ENCODE data around the gene PHLPP1.
A peak's percentile ranks its signal among the peaks of the same experiment; 100 is the strongest.

PHLPP1 gene

DNA sequence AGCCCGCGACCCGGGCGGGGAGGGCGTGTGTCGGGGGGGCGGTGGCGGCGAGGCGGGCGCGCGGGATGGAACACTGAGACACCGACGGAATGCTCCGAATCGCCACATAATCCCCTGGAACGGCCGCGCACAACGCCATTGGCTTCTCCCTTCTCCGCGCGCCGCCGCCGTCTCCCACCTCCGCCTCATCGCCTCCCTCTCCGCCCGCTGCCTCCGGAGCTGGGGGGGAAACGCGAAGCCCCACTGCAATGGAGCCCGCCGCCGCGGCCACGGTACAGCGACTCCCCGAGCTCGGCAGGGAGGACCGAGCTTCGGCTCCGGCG, at the start of gene PHLPP1:
TSS of gene PHLPP1 (plus strand) at position 106 of the 323 bp plus-strand sequence. CDS start at position 249, 143 bp downstream.
- TF ChIP-seq, protein P1, sequence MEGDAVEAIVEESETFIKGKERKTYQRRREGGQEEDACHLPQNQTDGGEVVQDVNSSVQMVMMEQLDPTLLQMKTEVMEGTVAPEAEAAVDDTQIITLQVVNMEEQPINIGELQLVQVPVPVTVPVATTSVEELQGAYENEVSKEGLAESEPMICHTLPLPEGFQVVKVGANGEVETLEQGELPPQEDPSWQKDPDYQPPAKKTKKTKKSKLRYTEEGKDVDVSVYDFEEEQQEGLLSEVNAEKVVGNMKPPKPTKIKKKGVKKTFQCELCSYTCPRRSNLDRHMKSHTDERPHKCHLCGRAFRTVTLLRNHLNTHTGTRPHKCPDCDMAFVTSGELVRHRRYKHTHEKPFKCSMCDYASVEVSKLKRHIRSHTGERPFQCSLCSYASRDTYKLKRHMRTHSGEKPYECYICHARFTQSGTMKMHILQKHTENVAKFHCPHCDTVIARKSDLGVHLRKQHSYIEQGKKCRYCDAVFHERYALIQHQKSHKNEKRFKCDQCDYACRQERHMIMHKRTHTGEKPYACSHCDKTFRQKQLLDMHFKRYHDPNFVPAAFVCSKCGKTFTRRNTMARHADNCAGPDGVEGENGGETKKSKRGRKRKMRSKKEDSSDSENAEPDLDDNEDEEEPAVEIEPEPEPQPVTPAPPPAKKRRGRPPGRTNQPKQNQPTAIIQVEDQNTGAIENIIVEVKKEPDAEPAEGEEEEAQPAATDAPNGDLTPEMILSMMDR (IDR thresholded peaks at IDR 0.05; ENCODE audit: low read depth, low read length) = no peak
- peak within 1 kb of the TSS; percentile 70 to 80 for H3K4me3 ChIP-seq (replicated peaks in 1 of 2; ENCODE audit: low read depth in 2 of 2, low read length in 2 of 2)
- no peak for DNase-seq (ENCODE audit: low read depth in 2 of 2)

DNA sequence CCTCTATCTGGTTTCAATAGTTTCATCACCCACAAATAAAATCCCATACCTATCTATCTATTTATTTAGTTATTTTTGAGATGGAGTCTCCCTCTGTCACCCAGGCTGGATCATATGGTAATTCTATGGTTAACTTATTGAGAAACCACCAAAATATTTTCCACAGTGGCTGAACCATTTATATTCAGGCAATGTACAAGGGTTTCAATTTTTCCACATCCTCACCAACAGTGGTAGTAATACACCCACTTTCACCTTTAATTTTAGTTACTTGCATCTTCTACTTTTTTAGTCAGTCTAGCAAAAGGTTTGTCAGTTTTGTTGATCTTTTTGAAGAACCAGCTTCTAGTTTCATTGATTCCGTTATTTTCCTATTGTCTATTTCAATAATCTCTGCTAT, 46.1 kb upstream of the PHLPP1 start:
- no peak for DNase-seq (ENCODE audit: low read depth in 2 of 2)
- TF ChIP-seq, protein P1 (IDR thresholded peaks at IDR 0.05; ENCODE audit: low read depth, low read length) = no peak
- H3K4me3 ChIP-seq (replicated peaks in 1 of 2; ENCODE audit: low read depth in 2 of 2, low read length in 2 of 2) = no peak overlapping the region

DNA sequence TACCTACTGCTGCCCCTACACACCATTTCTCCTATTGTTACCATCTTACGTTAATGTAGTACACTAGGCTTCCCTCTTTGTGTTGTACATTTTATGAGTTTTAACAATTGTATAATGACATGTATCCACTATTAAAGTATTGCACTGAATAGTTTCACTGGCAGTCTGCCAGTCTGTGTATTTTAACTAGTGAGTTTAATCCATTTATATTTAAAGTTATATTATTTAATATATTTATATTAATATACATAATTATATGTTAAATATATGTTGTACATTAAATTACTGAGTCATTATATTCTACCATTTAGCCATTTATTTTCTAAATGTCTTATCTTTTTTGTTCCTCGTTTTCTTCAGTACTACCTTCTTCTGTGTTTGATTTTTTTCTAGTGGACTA, 44.8 kb upstream of the PHLPP1 start:
- DNase-seq (ENCODE audit: low read depth in 2 of 2) = no peak
- H3K4me3 ChIP-seq (replicated peaks in 1 of 2; ENCODE audit: low read depth in 2 of 2, low read length in 2 of 2) = no peak overlapping the region
- TF ChIP-seq, protein P1 (IDR thresholded peaks at IDR 0.05; ENCODE audit: low read depth, low read length) = no peak

DNA sequence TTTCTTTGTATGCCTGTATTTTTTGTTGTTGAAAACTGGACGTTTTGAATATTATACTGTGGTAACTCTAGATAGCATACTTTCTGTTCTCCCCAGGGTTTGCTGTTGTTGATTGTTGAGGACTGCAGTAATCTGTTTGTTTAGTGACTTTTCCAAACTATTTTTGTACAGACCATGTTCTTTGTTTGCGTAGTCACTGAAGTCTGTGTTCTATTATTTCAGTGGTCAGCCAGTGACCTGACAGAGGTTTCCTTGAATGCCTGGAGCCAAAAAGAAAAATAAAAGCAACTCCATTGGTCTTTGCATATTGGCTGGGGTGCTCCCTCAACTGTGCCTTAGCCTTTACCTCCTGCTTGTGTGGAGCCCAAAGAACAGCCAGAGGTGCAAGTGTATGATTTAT, 42.7 kb upstream of the PHLPP1 start:
- H3K4me3 ChIP-seq (replicated peaks in 1 of 2; ENCODE audit: low read depth in 2 of 2, low read length in 2 of 2) = no peak overlapping the region
- DNase-seq (ENCODE audit: low read depth in 2 of 2) = peak in 1 of 2 donors; percentile 59
- TF ChIP-seq, protein P1 (IDR thresholded peaks at IDR 0.05; ENCODE audit: low read depth, low read length) = no peak

DNA sequence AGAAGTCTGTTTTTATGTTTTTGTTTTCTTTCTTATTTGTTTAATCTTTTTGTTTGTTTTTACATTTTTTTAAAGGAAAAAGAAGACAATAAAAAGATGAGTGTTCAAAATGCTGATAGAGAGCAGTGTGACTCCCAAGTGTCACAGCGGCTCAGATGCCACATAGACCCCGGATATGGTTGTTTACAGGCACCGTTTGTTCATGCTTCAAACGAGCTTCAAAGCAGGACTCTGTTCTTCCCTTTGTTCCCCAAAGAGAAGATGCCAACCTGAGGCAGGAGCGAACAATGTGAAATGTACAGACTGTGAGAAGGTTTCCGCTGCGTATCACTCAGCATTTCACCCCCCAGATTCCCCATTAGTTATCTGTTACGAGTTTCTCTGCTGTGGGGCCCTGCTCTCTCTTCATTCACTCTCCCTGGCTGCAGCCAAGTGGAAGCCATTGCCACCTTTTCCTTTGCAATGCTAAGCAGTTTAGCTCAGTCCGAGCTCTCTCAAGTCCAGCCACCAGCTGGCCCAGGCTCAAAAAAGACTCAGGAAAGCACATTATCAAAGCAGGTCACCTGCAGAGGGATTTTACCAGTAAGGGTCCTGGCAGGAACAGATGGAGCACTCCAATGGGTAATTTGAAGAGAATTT, 36.4 kb upstream of the PHLPP1 start:
- TF ChIP-seq, protein P1 (IDR thresholded peaks at IDR 0.05; ENCODE audit: low read depth, low read length) = no peak
- DNase-seq (ENCODE audit: low read depth in 2 of 2) = no peak
- no peak overlapping the region for H3K4me3 ChIP-seq (replicated peaks in 1 of 2; ENCODE audit: low read depth in 2 of 2, low read length in 2 of 2)

DNA sequence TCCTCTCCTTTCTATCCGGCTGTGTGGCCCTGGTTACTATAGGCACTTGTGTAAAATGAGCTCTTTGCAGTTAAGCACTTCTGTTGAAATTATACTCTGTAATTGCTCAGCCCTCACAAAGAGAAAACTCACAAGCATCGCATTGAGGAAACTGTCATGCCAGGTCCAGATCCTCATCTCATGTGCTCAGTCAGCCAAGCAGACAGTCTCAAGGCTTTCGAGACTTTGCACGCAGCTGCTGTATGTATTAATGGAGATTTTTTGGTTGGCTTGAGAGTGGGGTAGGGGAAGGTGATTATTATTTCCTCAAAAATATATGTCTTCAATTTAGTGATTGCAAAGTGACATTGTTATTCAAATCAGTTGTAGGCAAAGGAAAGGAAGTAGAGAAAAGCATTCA, 33.0 kb upstream of the PHLPP1 start:
- no peak for DNase-seq (ENCODE audit: low read depth in 2 of 2)
- no peak overlapping the region for H3K4me3 ChIP-seq (replicated peaks in 1 of 2; ENCODE audit: low read depth in 2 of 2, low read length in 2 of 2)
- TF ChIP-seq, protein P1 (IDR thresholded peaks at IDR 0.05; ENCODE audit: low read depth, low read length) = no peak

DNA sequence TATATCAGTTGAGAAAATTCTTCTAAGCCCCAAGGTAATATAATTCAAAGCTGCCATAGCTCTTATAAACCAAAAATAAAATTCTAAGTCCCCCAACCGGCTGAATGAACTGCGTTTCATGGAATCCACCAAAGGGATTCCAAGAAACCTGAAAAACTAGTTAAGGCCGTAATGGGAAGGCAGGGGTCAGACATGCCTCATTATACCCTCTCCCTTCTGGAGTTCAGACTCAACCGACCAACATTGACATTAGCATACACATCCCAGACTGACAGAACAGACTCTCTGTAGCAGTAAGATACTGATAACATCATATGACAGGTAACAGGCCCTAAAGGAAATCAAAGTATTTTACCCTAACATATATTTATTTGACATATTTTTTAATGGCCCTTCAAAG, 31.4 kb upstream of the PHLPP1 start:
- TF ChIP-seq, protein P1 (IDR thresholded peaks at IDR 0.05; ENCODE audit: low read depth, low read length) = no peak
- no peak for DNase-seq (ENCODE audit: low read depth in 2 of 2)
- no peak overlapping the region for H3K4me3 ChIP-seq (replicated peaks in 1 of 2; ENCODE audit: low read depth in 2 of 2, low read length in 2 of 2)
